Pancreas (tissue), 10 donors: ENCODE measurements around the gene WASL. TPM values are rescaled to one million over a fixed set of nuclear protein-coding genes. Genes with fewer than 3 reads are reported as not detected.
"Not testable (repeated sequence)": the region's sequence is repeated elsewhere in the genome, so short reads cannot be mapped to it uniquely, and the experiment has no call there.

ENCODE experiments used
- ATAC-seq, 4 donors: fragments of 200-7000 bp; cut with Tn5 transposase; one replicate each; pipeline versions ENCODE4 v1.8.0 to v1.9.1; 2020; ENCODE audit warnings: mild to moderate bottlenecking in 4 of 4, moderate library complexity in 4 of 4
- DNase-seq, 6 donors: peaks; one replicate each; pipeline ENCODE4 v3.0.0-alpha.2; 2020
- FAIRE-seq: peaks from 2 replicates; lab custom pipeline; 2012; peaks lifted over from hg19 to GRCh38; lab: Jason Lieb, UNC
- H3K27ac ChIP-seq, 4 donors: fragments of 200-600 bp; sonication (generic); 1 replicate in 3 of 4; 2 replicates in 1 of 4; pipeline versions ENCODE4 v1.5.0 to v1.8.0; 2020
- H3K27me3 ChIP-seq, 4 donors: fragments of 200-600 bp; one replicate each; pipeline ENCODE4 v1.8.0; 2021
- H3K36me3 ChIP-seq, 3 donors: fragments of 200-600 bp; sonication (generic) in 1 of 3; one replicate each; pipeline versions ENCODE4 v1.5.0 to v1.8.0; 2020 to 2021
- H3K4me1 ChIP-seq, 3 donors: fragments of 200-600 bp; one replicate each; pipeline ENCODE4 v1.8.0; 2021
- H3K4me3 ChIP-seq, 4 donors: fragments of 200-600 bp; sonication (generic) in 2 of 4; one replicate each; pipeline versions ENCODE4 v1.5.0 to v1.8.0; 2020 to 2021
- H3K9me3 ChIP-seq, 4 donors: fragments of 200-600 bp; one replicate each; pipeline ENCODE4 v1.8.0; 2021
- CTCF ChIP-seq, 4 donors: fragments of 200-600 bp; sonication (generic) in 3 of 4; IDR thresholded peaks; one replicate each; pipeline versions ENCODE4 v1.5.0 to v1.8.0; 2021; ENCODE audit warnings: antibody characterized with exemption in 4 of 4
- WGBS, 2 donors: extraction: QIAGEN DNeasy Blood & Tissue Kit; methylation state at CpG; one replicate each; pipeline ENCODE4 v1.1.7; 2013; 5-methylcytosine and 5-hydroxymethylcytosine counted together
- intact Hi-C, 3 donors: fragments of 100-400 bp; cut with DNase I; formaldehyde crosslinking; loops; one replicate each; pipeline versions ENCODE4 v1.11.1 to v1.14.2; 2022
- polyA plus RNA-seq, 2 donors: library from polyadenylated mRNA; stranded (reverse); fragments of 200-250 nt; gene quantifications; one replicate each; pipeline ENCODE4 v1.2.3, GENCODE V29; 2013
- total RNA-seq, 6 donors: library from RNA; stranded (reverse); fragmentation: NEBNext Ultra II Directional in 4 of 6; extraction: Animal tissue kit (Norgen Biotek cat#: 25700) in 4 of 6; gene quantifications; one replicate each; pipeline versions ENCODE4 v1.2.1 to v1.2.4, GENCODE V29; 2021 to 2023
- donor health status: healthy with polysubstance abuse.
- donor health status: DM: no; HTN: no; CAD: no; lungs with moderate emphysema.
- donor health status: DM: no; HTN: no; CAD: no.
- donor health status: control.
- donor health status: control.
- donor health status: Bipolar disorder and iron deficiency.
- donor health status: DM: yes; HTN: yes; CAD: no.
- donor health status: DM: no; HTN: no; CAD: no.
- donor health status: DM: no; HTN: no; CAD: no.
- donor health status: DM: yes; HTN: yes; CAD: no.

WASL gene
- total and polyA plus RNA-seq, 8 donors, result 8.2 to 27.3 (median 16.0) TPM

GRCh38 chr7:123787220-123788007 is 38.6 kb upstream of the WASL start:
- no peaks in the 10 kb centered on the region for H3K36me3 ChIP-seq
- ATAC-seq (no peak), FAIRE-seq (no peak), DNase-seq (no peak)
- H3K9me3 ChIP-seq, result no peaks in the 10 kb centered on the region
- H3K27me3 ChIP-seq, result no peaks in the 10 kb centered on the region
- intact Hi-C loops, result no loop called here
- peaks cover 6 to 24% (median 21%) of the 10 kb centered on the region in 3 donors for H3K4me1 ChIP-seq
- 80 to 83% methylated on average over 3 of the region's 3 CpGs for WGBS, 2 donors
- TF ChIP-seq CTCF (IDR thresholded peaks at IDR 0.05), result no peak
- H3K4me3 ChIP-seq, result no peak overlapping the region
- no peak overlapping the region for H3K27ac ChIP-seq

- H3K4me3 ChIP-seq, result no peak overlapping the region
- H3K36me3 ChIP-seq, result no peaks in the 10 kb centered on the region
- H3K27me3 ChIP-seq, result no peaks in the 10 kb centered on the region
- H3K9me3 ChIP-seq, result no peaks in the 10 kb centered on the region
- TF ChIP-seq CTCF (IDR thresholded peaks at IDR 0.05), result no peak
- peak overlapping the region in 3 of 4 donors; percentile 17 to 28 (median 19) for H3K27ac ChIP-seq
- H3K4me1 ChIP-seq, result peaks cover 6 to 25% (median 24%) of the 10 kb centered on the region in 3 donors
- intact Hi-C loops, result no loop called here
- peak; percentile 69 to 85 (median 75) for ATAC-seq
- no peak for FAIRE-seq
- DNase-seq, result no peak
These were observed 35.5 kb upstream of the WASL start for GRCh38 chr7:123784263-123784662.

DNA sequence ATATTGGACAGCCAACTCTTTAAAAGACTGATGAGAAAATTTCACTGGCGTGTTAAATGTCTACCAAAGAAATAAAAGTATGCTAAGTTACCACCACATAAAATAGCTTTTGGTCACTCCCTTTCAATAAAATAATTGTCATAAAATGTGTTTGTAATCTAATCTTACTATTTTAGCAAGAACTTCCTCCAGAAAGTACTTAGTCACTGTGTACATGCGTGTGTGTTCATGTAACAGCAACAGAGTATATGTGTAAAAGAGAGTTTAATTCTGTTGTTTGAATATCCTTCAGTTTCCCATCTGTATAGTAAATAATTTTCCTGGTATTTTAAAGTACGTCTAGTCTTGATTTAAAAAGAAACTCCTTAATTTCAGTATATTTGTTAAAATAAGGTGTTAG is 35.0 kb upstream of the WASL start:
- 74% methylated on average over 3 of the region's 3 CpGs for WGBS, 2 donors
- H3K27me3 ChIP-seq, result no peaks in the 10 kb centered on the region
- H3K4me1 ChIP-seq, result peaks cover 6 to 25% (median 24%) of the 10 kb centered on the region in 3 donors
- intact Hi-C loops, result no loop called here
- no peak for TF ChIP-seq CTCF (IDR thresholded peaks at IDR 0.05)
- ATAC-seq, result peak in 3 of 4 donors; percentile 53 to 64 (median 53)
- H3K27ac ChIP-seq, result peak overlapping the region in 2 of 4 donors; percentile 19 to 28
- no peaks in the 10 kb centered on the region for H3K9me3 ChIP-seq
- no peak for DNase-seq
- H3K36me3 ChIP-seq, result no peaks in the 10 kb centered on the region
- FAIRE-seq, result peak; percentile 81
- H3K4me3 ChIP-seq, result no peak overlapping the region

GRCh38 chr7:123782071-123782798 is 33.4 kb upstream of the WASL start:
- H3K4me1 ChIP-seq, result peaks cover 6 to 25% (median 24%) of the 10 kb centered on the region in 3 donors
- no peaks in the 10 kb centered on the region for H3K27me3 ChIP-seq
- H3K36me3 ChIP-seq, result no peaks in the 10 kb centered on the region
- no peaks in the 10 kb centered on the region for H3K9me3 ChIP-seq
- FAIRE-seq, result peak; percentile 59
- TF ChIP-seq CTCF (IDR thresholded peaks at IDR 0.05), result no peak
- DNase-seq, result peak in 1 of 6 donors; percentile 34
- ATAC-seq, result peak; percentile 36 to 81 (median 74)
- no peak overlapping the region for H3K4me3 ChIP-seq
- intact Hi-C loops, result no loop called here
- WGBS, 2 donors, result 20 to 24% methylated on average over 2 of the region's 2 CpGs
- H3K27ac ChIP-seq, result peak overlapping the region in 1 of 4 donors; percentile 40

DNA sequence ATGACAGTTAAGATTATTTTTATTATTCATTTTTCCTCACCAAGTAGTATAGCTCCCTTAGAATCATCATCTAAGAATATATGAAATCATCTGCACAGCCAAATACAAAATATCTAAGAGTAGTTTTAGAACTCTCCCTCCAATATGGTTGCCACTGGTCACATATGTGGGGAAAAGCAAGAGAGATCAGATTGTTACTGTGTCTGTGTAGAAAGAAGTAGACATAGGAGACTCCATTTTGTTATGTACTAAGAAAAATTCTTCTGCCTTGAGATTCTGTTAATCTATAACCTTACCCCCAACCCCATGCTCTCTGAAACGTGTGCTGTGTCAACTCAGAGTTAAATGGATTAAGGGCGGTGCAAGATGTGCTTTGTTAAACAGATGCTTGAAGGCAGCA is 31.7 kb upstream of the WASL start:
- WGBS, 2 donors, result 43 to 48% methylated on average over 2 of the region's 2 CpGs
- ATAC-seq, H3K27me3 ChIP-seq, H3K9me3 ChIP-seq, FAIRE-seq, DNase-seq, intact Hi-C loops, H3K36me3 ChIP-seq, H3K4me3 ChIP-seq, H3K27ac ChIP-seq: not testable (repeated sequence)
- peaks cover 6 to 25% (median 24%) of the 10 kb centered on the region in 3 donors for H3K4me1 ChIP-seq
